Measurements from ENCODE around the gene TAL2.

Gene TAL2

GRCh38 chr9:105672711-105673234, 10.5 kb downstream of the TAL2 start:
- no peak for DNase-seq (ENCODE audit: low read depth)
- no peak for TF ChIP-seq CTCF (IDR thresholded peaks at IDR 0.05; ENCODE audit: insufficient read depth, low read depth, low read length, missing control alignments)
- no peak overlapping the region for H3K4me3 ChIP-seq (ENCODE audit: low read length)

- DNase-seq (ENCODE audit: low read depth), result no peak
- no peak overlapping the region for H3K4me3 ChIP-seq (ENCODE audit: low read length)
- TF ChIP-seq CTCF (IDR thresholded peaks at IDR 0.05; ENCODE audit: insufficient read depth, low read depth, low read length, missing control alignments), result no peak
These were observed 11.7 kb downstream of the TAL2 start for GRCh38 chr9:105673850-105674387.

GRCh38 chr9:105676351-105676923, 14.2 kb downstream of the TAL2 start:
- no peak for DNase-seq (ENCODE audit: low read depth)
- H3K4me3 ChIP-seq (ENCODE audit: low read length), result no peak overlapping the region
- no peak for TF ChIP-seq CTCF (IDR thresholded peaks at IDR 0.05; ENCODE audit: insufficient read depth, low read depth, low read length, missing control alignments)

GRCh38 chr9:105678163-105678562, 15.9 kb downstream of the TAL2 start:
- no peak for DNase-seq (ENCODE audit: low read depth)
- TF ChIP-seq CTCF (IDR thresholded peaks at IDR 0.05; ENCODE audit: insufficient read depth, low read depth, low read length, missing control alignments), result no peak
- H3K4me3 ChIP-seq (ENCODE audit: low read length), result no peak overlapping the region

GRCh38 chr9:105678781-105679180, 16.5 kb downstream of the TAL2 start:
- DNase-seq (ENCODE audit: low read depth), result no peak
- no peak for TF ChIP-seq CTCF (IDR thresholded peaks at IDR 0.05; ENCODE audit: insufficient read depth, low read depth, low read length, missing control alignments)
- no peak overlapping the region for H3K4me3 ChIP-seq (ENCODE audit: low read length)

GRCh38 chr9:105679257-105680022, 17.2 kb downstream of the TAL2 start:
- no peak for TF ChIP-seq CTCF (IDR thresholded peaks at IDR 0.05; ENCODE audit: insufficient read depth, low read depth, low read length, missing control alignments)
- no peak overlapping the region for H3K4me3 ChIP-seq (ENCODE audit: low read length)
- DNase-seq (ENCODE audit: low read depth), result no peak

Data from epithelial cell of esophagus (primary cell).